COLO668 (cell line): Measurements from ENCODE around the gene MRI1.

ENCODE experiments used
- DNase-seq: peaks from one replicate; lab custom pipeline; 2025; ENCODE audit not compliant: unreplicated experiment; lab: John Stamatoyannopoulos, UW

MRI1 gene

GRCh38 chr19:13821292-13821691, 57.0 kb downstream of the MRI1 start:
- no peak for DNase-seq

GRCh38 chr19:13823256-13823655, 58.9 kb downstream of the MRI1 start:
- DNase-seq: no peak
